ENCODE measurements around the gene MAPK1. TPM values are rescaled to one million over a fixed set of nuclear protein-coding genes. Genes with fewer than 3 reads are reported as not detected.

The MAPK1 gene
- total RNA-seq, 2 experiments from 2014 or later, result 39.6 to 79.8 TPM

DNA sequence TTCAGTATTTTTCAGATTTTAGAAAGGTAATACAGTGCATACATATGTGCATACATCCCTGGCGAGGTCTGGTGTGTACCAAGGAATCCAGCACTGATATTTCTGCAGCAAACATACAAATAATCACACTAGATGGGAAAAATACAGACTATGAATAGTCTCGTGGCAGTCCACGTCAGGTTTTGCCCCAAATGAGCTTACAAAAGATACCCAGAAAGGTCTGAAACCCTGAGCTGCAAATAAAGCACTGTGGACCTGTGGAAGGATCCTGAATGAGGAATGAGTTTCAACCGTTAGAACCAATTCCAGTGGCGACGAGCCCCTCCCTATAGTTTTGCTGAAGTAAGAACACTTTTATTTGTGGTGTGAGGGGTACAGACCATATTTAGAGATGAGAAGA is 24.5 kb downstream of the MAPK1 start:
- no peak overlapping the region for H3K27ac ChIP-seq (ENCODE audit: low read depth, low read length, poor library complexity, severe bottlenecking)
- no peak overlapping the region for H3K4me2 ChIP-seq (ENCODE audit: low read length)
- DNase-seq (ENCODE audit: low spot score), result no peak
- H3K9me2 ChIP-seq (ENCODE audit: insufficient read depth, low read length), result no peaks in the 10 kb centered on the region
- intact Hi-C loops (cut with micrococcal nuclease; ENCODE audit: unreplicated experiment), result no loop called here
- no peak for TF ChIP-seq EZH2phosphoT487 (IDR thresholded peaks at IDR 0.05; ENCODE audit: borderline replicate concordance, low read depth, low read length)
- TF ChIP-seq, protein P1, sequence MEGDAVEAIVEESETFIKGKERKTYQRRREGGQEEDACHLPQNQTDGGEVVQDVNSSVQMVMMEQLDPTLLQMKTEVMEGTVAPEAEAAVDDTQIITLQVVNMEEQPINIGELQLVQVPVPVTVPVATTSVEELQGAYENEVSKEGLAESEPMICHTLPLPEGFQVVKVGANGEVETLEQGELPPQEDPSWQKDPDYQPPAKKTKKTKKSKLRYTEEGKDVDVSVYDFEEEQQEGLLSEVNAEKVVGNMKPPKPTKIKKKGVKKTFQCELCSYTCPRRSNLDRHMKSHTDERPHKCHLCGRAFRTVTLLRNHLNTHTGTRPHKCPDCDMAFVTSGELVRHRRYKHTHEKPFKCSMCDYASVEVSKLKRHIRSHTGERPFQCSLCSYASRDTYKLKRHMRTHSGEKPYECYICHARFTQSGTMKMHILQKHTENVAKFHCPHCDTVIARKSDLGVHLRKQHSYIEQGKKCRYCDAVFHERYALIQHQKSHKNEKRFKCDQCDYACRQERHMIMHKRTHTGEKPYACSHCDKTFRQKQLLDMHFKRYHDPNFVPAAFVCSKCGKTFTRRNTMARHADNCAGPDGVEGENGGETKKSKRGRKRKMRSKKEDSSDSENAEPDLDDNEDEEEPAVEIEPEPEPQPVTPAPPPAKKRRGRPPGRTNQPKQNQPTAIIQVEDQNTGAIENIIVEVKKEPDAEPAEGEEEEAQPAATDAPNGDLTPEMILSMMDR (conservative IDR thresholded peaks at IDR 0.05; ENCODE audit: low read length), result no peak
- BruUV-seq (replicated peaks), result no TSS peak
- ChIA-PET CTCF (ENCODE audit: unreplicated experiment) (no interaction called here), POLR2A (interaction anchor here (0.6 kb wide), 1 partner anchor 52 kb away, joined by 6 read pairs; no protein-coding TSS in a partner anchor)
- peaks cover 78% of the 10 kb centered on the region for H3K79me2 ChIP-seq (ENCODE audit: insufficient read depth, low read depth, low read length)
- no peak overlapping the region for H2AFZ ChIP-seq (ENCODE audit: low read length)
- H3K36me3 ChIP-seq (ENCODE audit: insufficient read depth, low read length), result peaks cover 24% of the 10 kb centered on the region; the same call in 1 of the 2 replicates
- H3K9me3 ChIP-seq (ENCODE audit: low read length), result no peaks in the 10 kb centered on the region
- no peak overlapping the region for H3K4me3 ChIP-seq (ENCODE audit: low read depth, low read length, poor library complexity, severe bottlenecking)
- peaks cover 4% of the 10 kb centered on the region for H3K4me1 ChIP-seq (ENCODE audit: insufficient read depth, low read length, poor library complexity, severe bottlenecking)
- H4K20me1 ChIP-seq (ENCODE audit: insufficient read depth, low read length), result 0 out of 2 replicates have a peak, but pooled peaks cover 6% of the 10 kb centered on the region

DNA sequence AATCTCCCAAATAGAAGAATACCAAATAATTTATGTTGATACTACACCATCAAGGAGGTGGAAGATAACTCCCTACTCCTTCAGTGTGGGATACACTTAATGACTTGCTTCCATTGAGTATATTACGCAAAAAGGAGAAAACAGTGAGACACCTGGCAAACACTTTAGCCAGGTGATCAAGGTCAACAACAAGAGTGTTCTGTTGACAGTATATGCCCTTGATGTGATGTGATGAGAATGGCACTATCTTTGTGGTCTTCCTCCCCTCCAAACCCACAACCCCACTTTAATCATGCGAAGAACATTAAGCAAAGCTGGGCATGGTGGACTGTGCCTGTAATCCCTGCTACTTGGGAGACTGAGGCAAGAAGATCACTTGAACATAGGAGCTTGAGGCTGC is 26.0 kb downstream of the MAPK1 start:
- CTCF ChIA-PET (ENCODE audit: unreplicated experiment), result interaction anchor here (1.0 kb wide), 1 partner anchor 9 kb away, joined by 3 read pairs; no protein-coding TSS in a partner anchor
- H3K4me2 ChIP-seq (ENCODE audit: low read length), result no peak overlapping the region
- POLR2A ChIA-PET, result interaction anchor here (0.6 kb wide), 1 partner anchor 11 kb away, joined by 3 read pairs; no protein-coding TSS in a partner anchor
- intact Hi-C loops (cut with micrococcal nuclease; ENCODE audit: unreplicated experiment), result no loop called here
- H3K9me2 ChIP-seq (ENCODE audit: insufficient read depth, low read length), result no peaks in the 10 kb centered on the region
- no TSS peak for BruUV-seq (replicated peaks)
- peaks cover 24% of the 10 kb centered on the region; the same call in 1 of the 2 replicates for H3K36me3 ChIP-seq (ENCODE audit: insufficient read depth, low read length)
- no peak overlapping the region for H2AFZ ChIP-seq (ENCODE audit: low read length)
- no peak for TF ChIP-seq EZH2phosphoT487 (IDR thresholded peaks at IDR 0.05; ENCODE audit: borderline replicate concordance, low read depth, low read length)
- TF ChIP-seq, protein P1 (conservative IDR thresholded peaks at IDR 0.05; ENCODE audit: low read length), result no peak
- no peaks in the 10 kb centered on the region for H3K9me3 ChIP-seq (ENCODE audit: low read length)
- H3K4me3 ChIP-seq (ENCODE audit: low read depth, low read length, poor library complexity, severe bottlenecking), result no peak overlapping the region
- 0 out of 2 replicates have a peak, but pooled peaks cover 6% of the 10 kb centered on the region for H4K20me1 ChIP-seq (ENCODE audit: insufficient read depth, low read length)
- H3K4me1 ChIP-seq (ENCODE audit: insufficient read depth, low read length, poor library complexity, severe bottlenecking), result peaks cover 17% of the 10 kb centered on the region
- no peak overlapping the region for H3K27ac ChIP-seq (ENCODE audit: low read depth, low read length, poor library complexity, severe bottlenecking)
- no peak for DNase-seq (ENCODE audit: low spot score)
- H3K79me2 ChIP-seq (ENCODE audit: insufficient read depth, low read depth, low read length), result peaks cover 84% of the 10 kb centered on the region

DNA sequence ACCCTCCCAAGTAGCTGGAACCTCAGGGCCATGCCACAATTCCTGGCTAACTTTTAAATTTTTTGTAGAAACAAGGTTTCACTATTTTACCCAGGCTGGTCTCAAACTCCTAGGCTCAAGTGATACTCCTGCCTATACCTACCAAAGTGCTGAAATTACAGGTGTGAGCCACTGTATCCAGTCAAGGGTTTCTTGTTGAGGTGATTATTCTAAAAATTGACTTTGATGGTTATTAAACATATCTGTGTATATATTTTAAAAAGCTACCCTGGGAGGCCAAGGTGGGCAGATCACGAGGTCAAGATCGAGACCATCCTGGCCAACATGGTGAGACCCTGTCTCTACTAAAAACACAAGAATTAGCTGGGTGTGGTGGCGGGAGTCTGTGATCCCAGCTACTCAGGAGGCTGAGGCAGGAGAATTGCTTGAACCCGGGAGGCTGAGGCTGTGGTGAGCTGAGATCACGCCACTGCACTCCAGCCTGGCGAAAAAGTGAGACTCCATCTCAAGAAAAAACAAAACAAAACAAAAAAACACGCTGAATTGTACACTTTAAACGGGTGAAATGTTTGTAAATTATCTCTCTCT is 27.1 kb downstream of the MAPK1 start:
- peaks cover 24% of the 10 kb centered on the region; the same call in 1 of the 2 replicates for H3K36me3 ChIP-seq (ENCODE audit: insufficient read depth, low read length)
- ChIA-PET POLR2A (no interaction called here), CTCF (ENCODE audit: unreplicated experiment) (no interaction called here)
- H3K4me2 ChIP-seq (ENCODE audit: low read length), result no peak overlapping the region
- H3K9me2 ChIP-seq (ENCODE audit: insufficient read depth, low read length), result no peaks in the 10 kb centered on the region
- peaks cover 84% of the 10 kb centered on the region for H3K79me2 ChIP-seq (ENCODE audit: insufficient read depth, low read depth, low read length)
- no peak for TF ChIP-seq EZH2phosphoT487 (IDR thresholded peaks at IDR 0.05; ENCODE audit: borderline replicate concordance, low read depth, low read length)
- TF ChIP-seq, protein P1 (conservative IDR thresholded peaks at IDR 0.05; ENCODE audit: low read length), result no peak
- H3K4me3 ChIP-seq (ENCODE audit: low read depth, low read length, poor library complexity, severe bottlenecking), result no peak overlapping the region
- no TSS peak for BruUV-seq (replicated peaks)
- H3K27ac ChIP-seq (ENCODE audit: low read depth, low read length, poor library complexity, severe bottlenecking), result no peak overlapping the region
- DNase-seq (ENCODE audit: low spot score), result no peak
- H3K9me3 ChIP-seq (ENCODE audit: low read length), result no peaks in the 10 kb centered on the region
- H2AFZ ChIP-seq (ENCODE audit: low read length), result no peak overlapping the region
- intact Hi-C loops (cut with micrococcal nuclease; ENCODE audit: unreplicated experiment), result no loop called here
- H4K20me1 ChIP-seq (ENCODE audit: insufficient read depth, low read length), result 0 out of 2 replicates have a peak, but pooled peaks cover 2% of the 10 kb centered on the region
- H3K4me1 ChIP-seq (ENCODE audit: insufficient read depth, low read length, poor library complexity, severe bottlenecking), result peaks cover 28% of the 10 kb centered on the region
